IMR-90 (cell line): ENCODE measurements around the gene KRTAP10-3. TPM values are rescaled to one million over a fixed set of nuclear protein-coding genes. Genes with fewer than 3 reads are reported as not detected.

Experiments
- ATAC-seq: fragments of 200-7000 bp; cut with Tn5 transposase; 2 replicates; pipeline ENCODE4 v1.9.1; 2020; ENCODE audit warnings: low read depth, mild to moderate bottlenecking, moderate library complexity
- BruUV-seq: library from RNA; stranded (reverse); fragments of 400-500 nt; replicated peaks from 2 replicates; lab custom pipeline; 2021; lab: Mats Ljungman, UMichigan
- CTCF ChIA-PET: fragments of 300-600 bp; formaldehyde crosslinking; extraction: SDS; loops from one replicate; lab custom pipeline; 2021; ENCODE audit warnings: antibody characterized with exemption; lab: Yijun Ruan, JAX
- POLR2A ChIA-PET: fragments of 300-600 bp; sonication (Branson Sonifier 250); formaldehyde crosslinking; loops from one replicate; lab custom pipeline; 2022; ENCODE audit warnings: antibody characterized with exemption; ENCODE audit not compliant: unreplicated experiment; lab: Charles Lee
- DNase-seq: peaks from one replicate; pipeline ENCODE4 v3.0.0; 2013
- H2AFZ ChIP-seq: replicated peaks from 2 replicates; pipeline ENCODE3; 2013; ENCODE audit warnings: low read length, mild to moderate bottlenecking; ENCODE audit not compliant: poor library complexity
- H2AK5ac ChIP-seq: 2 replicates; pipeline ENCODE4 v1.6.1; 2013; ENCODE audit warnings: low read depth, low read length, inconsistent platforms
- H2AK9ac ChIP-seq: replicated peaks from 2 replicates; pipeline ENCODE3; 2013; ENCODE audit warnings: mild to moderate bottlenecking, low read depth, low read length, moderate library complexity; ENCODE audit not compliant: poor library complexity
- H2BK120ac ChIP-seq: 2 replicates; pipeline ENCODE4 v1.6.1; 2013; ENCODE audit warnings: low read depth, low read length, inconsistent platforms
- H2BK15ac ChIP-seq: 3 replicates; pipeline ENCODE4 v1.6.1; 2013; ENCODE audit warnings: low read depth, low read length, inconsistent platforms
- H2BK20ac ChIP-seq: 2 replicates; pipeline ENCODE4 v1.6.1; 2013; ENCODE audit warnings: low read depth, mild to moderate bottlenecking, inconsistent platforms, low read length, moderate library complexity
- H2BK5ac ChIP-seq: 2 replicates; pipeline ENCODE4 v1.6.1; 2013; ENCODE audit warnings: mild to moderate bottlenecking, low read depth, low read length, inconsistent platforms; ENCODE audit not compliant: poor library complexity, severe bottlenecking
- H3K14ac ChIP-seq: replicated peaks from 2 replicates; pipeline ENCODE4 v1.6.1; 2013; ENCODE audit warnings: low read depth, low read length, inconsistent platforms
- H3K18ac ChIP-seq: 2 replicates; pipeline ENCODE4 v1.6.1; 2013; ENCODE audit warnings: low read depth, low read length, control low read depth
- H3K23ac ChIP-seq: 2 replicates; pipeline ENCODE4 v1.6.1; 2013; ENCODE audit warnings: low read depth, low read length, inconsistent platforms
- H3K27ac ChIP-seq: 2 replicates; pipeline ENCODE4 v1.5.1; 2013; ENCODE audit warnings: mild to moderate bottlenecking, control low read depth, low read length; ENCODE audit not compliant: insufficient read depth
- H3K27me3 ChIP-seq: 2 replicates; pipeline ENCODE4 v1.6.1; 2013; ENCODE audit warnings: low read length; ENCODE audit not compliant: control insufficient read depth, insufficient read depth
- H3K36me3 ChIP-seq: 2 replicates; pipeline ENCODE4 v1.6.1; 2013; ENCODE audit warnings: low read length, mixed read lengths; ENCODE audit not compliant: control insufficient read depth, insufficient read depth
- H3K4ac ChIP-seq: 2 replicates; pipeline ENCODE4 v1.6.1; 2013; ENCODE audit warnings: low read depth, low read length, inconsistent platforms
- H3K4me1 ChIP-seq: 2 replicates; pipeline ENCODE4 v1.6.1; 2013; ENCODE audit warnings: low read length, mixed read lengths; ENCODE audit not compliant: control insufficient read depth, insufficient read depth
- H3K4me2 ChIP-seq: 2 replicates; pipeline ENCODE4 v1.6.1; 2013; ENCODE audit warnings: low read depth, mild to moderate bottlenecking, control low read depth, low read length, moderate library complexity
- H3K4me3 ChIP-seq: 2 replicates; pipeline ENCODE4 v1.5.1; 2013; ENCODE audit warnings: low read depth, mild to moderate bottlenecking, control low read depth, low read length, moderate library complexity; ENCODE audit not compliant: insufficient read depth
- H3K56ac ChIP-seq: 2 replicates; pipeline ENCODE4 v1.6.1; 2013; ENCODE audit warnings: low read length, inconsistent platforms; ENCODE audit not compliant: insufficient read depth; ENCODE audit errors: extremely low read depth
- H3K79me1 ChIP-seq, 2 experiments: 2 replicates each; pipeline ENCODE4 v1.6.1; 2013; ENCODE audit warnings: low read length in 2 of 2, inconsistent platforms in 1 of 2, low read depth in 1 of 2
- H3K9ac ChIP-seq: 2 replicates; pipeline ENCODE4 v1.6.1; 2013; ENCODE audit warnings: low read depth, low read length, control low read depth
- H3K9me1 ChIP-seq: 2 replicates; pipeline ENCODE4 v1.6.1; 2013; ENCODE audit warnings: low read length, inconsistent platforms; ENCODE audit not compliant: insufficient read depth
- H3K9me3 ChIP-seq: 2 replicates; pipeline ENCODE4 v1.6.1; 2013; ENCODE audit warnings: low read length; ENCODE audit not compliant: control insufficient read depth, insufficient read depth
- H4K20me1 ChIP-seq: 2 replicates; pipeline ENCODE4 v1.6.1; 2013; ENCODE audit warnings: low read length, inconsistent platforms; ENCODE audit not compliant: insufficient read depth
- H4K5ac ChIP-seq: 2 replicates; pipeline ENCODE4 v1.6.1; 2013; ENCODE audit warnings: mild to moderate bottlenecking, low read depth, low read length, control low read depth
- H4K8ac ChIP-seq, 2 experiments: 2 replicates each; pipeline ENCODE4 v1.6.1; 2013; ENCODE audit warnings: low read depth in 2 of 2, low read length in 2 of 2, control low read depth in 1 of 2, inconsistent platforms in 1 of 2
- H4K91ac ChIP-seq: 2 replicates; pipeline ENCODE4 v1.6.1; 2013; ENCODE audit warnings: low read depth, low read length, inconsistent platforms; ENCODE audit not compliant: insufficient read depth
- CEBPB ChIP-seq: IDR thresholded peaks from 2 replicates; pipeline ENCODE4 v1.6.1; 2012; ENCODE audit warnings: low read depth, low read length, improper control_type of control experiment
- CHD1 ChIP-seq: IDR thresholded peaks from 2 replicates; pipeline ENCODE4 v1.6.1; 2012; ENCODE audit warnings: low read depth, low read length, improper control_type of control experiment
- ELK1 ChIP-seq: fragments of 150-350 bp; IDR thresholded peaks from 2 replicates; pipeline ENCODE4 v1.6.1; 2016; ENCODE audit warnings: low read depth, mild to moderate bottlenecking, low read length, moderate library complexity, borderline replicate concordance
- FOS ChIP-seq: fragments of 150-350 bp; IDR thresholded peaks from 2 replicates; pipeline ENCODE4 v1.6.1; 2016; ENCODE audit warnings: low read depth, low read length
- MAFK ChIP-seq: IDR thresholded peaks from 2 replicates; pipeline ENCODE4 v1.6.1; 2012; ENCODE audit warnings: low read depth, low read length, improper control_type of control experiment
- MAZ ChIP-seq: IDR thresholded peaks from 2 replicates; pipeline ENCODE4 v1.6.1; 2012; ENCODE audit warnings: low read depth, mild to moderate bottlenecking, low read length, improper control_type of control experiment, moderate library complexity, borderline replicate concordance
- MXI1 ChIP-seq: IDR thresholded peaks from 2 replicates; pipeline ENCODE4 v1.6.1; 2012; ENCODE audit warnings: low read depth, mild to moderate bottlenecking, low read length, moderate library complexity, borderline replicate concordance
- NFE2L2 ChIP-seq: fragments of 150-350 bp; IDR thresholded peaks from 2 replicates; pipeline ENCODE4 v1.6.1; 2016; ENCODE audit warnings: low read depth, mild to moderate bottlenecking, low read length
- POLR2A ChIP-seq: IDR thresholded peaks from 2 replicates; pipeline ENCODE4 v1.6.1; 2012; ENCODE audit warnings: mild to moderate bottlenecking, low read depth, low read length
- RAD21 ChIP-seq: IDR thresholded peaks from 2 replicates; pipeline ENCODE4 v1.6.1; 2012; ENCODE audit warnings: low read length, improper control_type of control experiment
- RCOR1 ChIP-seq: IDR thresholded peaks from 2 replicates; pipeline ENCODE4 v1.6.1; 2012; ENCODE audit warnings: mild to moderate bottlenecking, low read length, improper control_type of control experiment; ENCODE audit not compliant: insufficient replicate concordance
- RFX5 ChIP-seq: IDR thresholded peaks from 2 replicates; pipeline ENCODE4 v1.8.0; 2012; ENCODE audit warnings: low read depth, mild to moderate bottlenecking, low read length, moderate library complexity
- SMC3 ChIP-seq: fragments of 150-350 bp; IDR thresholded peaks from 2 replicates; pipeline ENCODE4 v1.6.1; 2016; ENCODE audit warnings: low read depth, mild to moderate bottlenecking, antibody characterized with exemption, low read length, moderate library complexity
- WGBS, 2 experiments: methylation state at CpG; one replicate each; pipeline versions ENCODE4 v1.1.5 to v1.1.7; 2013; ENCODE audit warnings: missing lambda C conversion rate in 2 of 2; ENCODE audit not compliant: insufficient read length in 1 of 2; ENCODE audit errors: extremely low coverage in 2 of 2; 5-methylcytosine and 5-hydroxymethylcytosine counted together
- dilution Hi-C: fragments of 300-500 bp; cut with HindIII; formaldehyde crosslinking; loops from one replicate; pipeline ENCODE4 v1.14.3; 2018; ENCODE audit warnings: low sequenced_read_pairs; ENCODE audit not compliant: unreplicated experiment
- in situ Hi-C: fragments of 300-500 bp; cut with MboI; formaldehyde crosslinking; loops from 3 replicates; pipeline ENCODE4 v1.14.3; 2019; ENCODE audit warnings: low sequenced_read_pairs, inconsistent platforms, mixed read lengths
- intact Hi-C: fragments of 100-400 bp; cut with micrococcal nuclease; formaldehyde crosslinking; loops from 2 replicates; pipeline ENCODE4 v1.10.0; 2022
- polyA plus RNA-seq, 3 experiments: library from polyadenylated mRNA; depleted of rRNA; stranded (reverse); fragments of >200 nt; gene quantifications; 2 replicates each; pipeline ENCODE4 v1.2.3, GENCODE V29; 2012; ENCODE audit warnings: low replicate concordance in 1 of 3
- total RNA-seq: library from RNA; depleted of rRNA; stranded (reverse); fragments of >200 nt; gene quantifications from 2 replicates; pipeline ENCODE4 v1.2.3, GENCODE V29; 2012
- TF ChIP-seq, protein P1 (sequence below): conservative IDR thresholded peaks from 2 replicates; pipeline ENCODE4 v1.5.1; 2012; ENCODE audit warnings: mild to moderate bottlenecking, low read depth, low read length, improper control_type of control experiment
- TF ChIP-seq, protein P2 (sequence below): fragments of 150-350 bp; IDR thresholded peaks from 2 replicates; pipeline ENCODE4 v1.6.1; 2017; ENCODE audit warnings: mild to moderate bottlenecking, antibody characterized with exemption, low read length, low read depth

KRTAP10-3 gene
- total and polyA plus RNA-seq, 2 of the 4 experiments (the other 2 are of a cell fraction): not detected

GRCh38 chr21:44592446-44593311 is 34.1 kb upstream of the KRTAP10-3 start, which contains the start of gene KRTAP10-6:
KRTAP10-6 (minus strand) TSS chr21:44592505; CDS start chr21:44592484, 21 bp downstream.
- WGBS, 2 experiments: 63% methylated on average over 2 of the region's 33 CpGs; no CpG with 5 or more reads in 1 of the 2 experiments
- Histone ChIP-seq H4K8ac (no peak within 1 kb of the TSS), H3K9me3 (no peaks in the 10 kb centered on the region), H3K9me1 (no peaks in the 10 kb centered on the region), H3K4me2 (no peak within 1 kb of the TSS), H3K4me3 (no peak within 1 kb of the TSS), H2AFZ (no peak within 1 kb of the TSS), H2AK5ac (no peak within 1 kb of the TSS), H3K4ac (no peak within 1 kb of the TSS), H3K27ac (no peak within 1 kb of the TSS), H3K56ac (no peak within 1 kb of the TSS), H2BK20ac (no peak within 1 kb of the TSS), H2BK15ac (no peak within 1 kb of the TSS), H3K4me1 (no peaks in the 10 kb centered on the region), H3K23ac (no peak within 1 kb of the TSS), H3K36me3 (no peaks in the 10 kb centered on the region), H4K20me1 (no peaks in the 10 kb centered on the region), H2BK120ac (no peak within 1 kb of the TSS), H4K5ac (no peak within 1 kb of the TSS), H2AK9ac (no peak within 1 kb of the TSS), H2BK5ac (no peak within 1 kb of the TSS), H3K14ac (no peak within 1 kb of the TSS), H3K18ac (no peak within 1 kb of the TSS), H3K27me3 (peaks cover 4% of the 10 kb centered on the region; the same call in 1 of the 2 replicates), H3K79me1 (no peaks in the 10 kb centered on the region), H3K9ac (no peak within 1 kb of the TSS), H4K91ac (no peak within 1 kb of the TSS)
- dilution Hi-C loops (no loop called here), intact Hi-C loops (no loop called here), in situ Hi-C loops (no loop called here)
- BruUV-seq: no TSS peak
- ChIA-PET CTCF (no interaction called here), POLR2A (no interaction called here)
- DNase-seq: no peak
- no peak for ATAC-seq
- no peak for TF ChIP-seq MXI1
- no peak for TF ChIP-seq RAD21
- no peak for TF ChIP-seq RFX5
- no peak for TF ChIP-seq SMC3
- TF ChIP-seq ELK1: no peak
- TF ChIP-seq, protein P1, sequence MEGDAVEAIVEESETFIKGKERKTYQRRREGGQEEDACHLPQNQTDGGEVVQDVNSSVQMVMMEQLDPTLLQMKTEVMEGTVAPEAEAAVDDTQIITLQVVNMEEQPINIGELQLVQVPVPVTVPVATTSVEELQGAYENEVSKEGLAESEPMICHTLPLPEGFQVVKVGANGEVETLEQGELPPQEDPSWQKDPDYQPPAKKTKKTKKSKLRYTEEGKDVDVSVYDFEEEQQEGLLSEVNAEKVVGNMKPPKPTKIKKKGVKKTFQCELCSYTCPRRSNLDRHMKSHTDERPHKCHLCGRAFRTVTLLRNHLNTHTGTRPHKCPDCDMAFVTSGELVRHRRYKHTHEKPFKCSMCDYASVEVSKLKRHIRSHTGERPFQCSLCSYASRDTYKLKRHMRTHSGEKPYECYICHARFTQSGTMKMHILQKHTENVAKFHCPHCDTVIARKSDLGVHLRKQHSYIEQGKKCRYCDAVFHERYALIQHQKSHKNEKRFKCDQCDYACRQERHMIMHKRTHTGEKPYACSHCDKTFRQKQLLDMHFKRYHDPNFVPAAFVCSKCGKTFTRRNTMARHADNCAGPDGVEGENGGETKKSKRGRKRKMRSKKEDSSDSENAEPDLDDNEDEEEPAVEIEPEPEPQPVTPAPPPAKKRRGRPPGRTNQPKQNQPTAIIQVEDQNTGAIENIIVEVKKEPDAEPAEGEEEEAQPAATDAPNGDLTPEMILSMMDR: no peak
- no peak for TF ChIP-seq POLR2A
- no peak for TF ChIP-seq MAFK
- no peak for TF ChIP-seq NFE2L2
- TF ChIP-seq MAZ: no peak
- TF ChIP-seq CHD1: no peak
- no peak for TF ChIP-seq FOS
- TF ChIP-seq, protein P2, sequence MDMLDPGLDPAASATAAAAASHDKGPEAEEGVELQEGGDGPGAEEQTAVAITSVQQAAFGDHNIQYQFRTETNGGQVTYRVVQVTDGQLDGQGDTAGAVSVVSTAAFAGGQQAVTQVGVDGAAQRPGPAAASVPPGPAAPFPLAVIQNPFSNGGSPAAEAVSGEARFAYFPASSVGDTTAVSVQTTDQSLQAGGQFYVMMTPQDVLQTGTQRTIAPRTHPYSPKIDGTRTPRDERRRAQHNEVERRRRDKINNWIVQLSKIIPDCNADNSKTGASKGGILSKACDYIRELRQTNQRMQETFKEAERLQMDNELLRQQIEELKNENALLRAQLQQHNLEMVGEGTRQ: no peak
- no peak for TF ChIP-seq CEBPB
- no peak for TF ChIP-seq RCOR1
